ENCODE results near the gene TADA2B. TPM values are rescaled to one million over a fixed set of nuclear protein-coding genes. Genes with fewer than 3 reads are reported as not detected.
"Not testable (repeated sequence)": the region's sequence is repeated elsewhere in the genome, so short reads cannot be mapped to it uniquely, and the experiment has no call there.

TADA2B gene
- total RNA-seq, 1 donor from 2014 or later = 21.2 TPM

DNA sequence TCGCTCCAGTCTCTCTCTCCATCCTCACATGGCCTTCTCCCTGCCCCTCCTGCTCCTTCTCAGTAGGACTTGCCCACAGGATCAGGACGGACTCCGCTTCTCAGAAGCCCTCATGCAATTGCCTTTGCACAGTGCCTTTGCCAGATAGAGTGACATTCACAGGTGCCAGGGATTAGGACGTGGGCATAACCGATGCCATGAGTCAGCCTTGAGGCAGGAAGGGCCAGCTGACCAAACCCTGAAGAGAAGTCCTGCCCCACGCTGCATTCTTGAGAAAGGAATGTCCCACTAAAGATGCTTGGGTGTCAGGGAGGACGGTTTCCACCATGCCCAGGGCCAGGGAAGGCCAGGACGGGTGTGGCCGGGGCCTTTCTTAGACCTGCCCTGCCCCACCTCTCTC, 31.3 kb downstream of the TADA2B start:
- H3K36me3 Mint-ChIP-seq (ENCODE audit: insufficient read depth) = no peaks in the 10 kb centered on the region
- DNase-seq (ENCODE audit: low spot score, unreplicated experiment) = no peak
- H3K4me1 Mint-ChIP-seq (ENCODE audit: low read depth) = peaks cover 2% of the 10 kb centered on the region
- H3K9me3 Mint-ChIP-seq (ENCODE audit: low read depth) = peaks cover 4% of the 10 kb centered on the region
- TF ChIP-seq, protein P1, sequence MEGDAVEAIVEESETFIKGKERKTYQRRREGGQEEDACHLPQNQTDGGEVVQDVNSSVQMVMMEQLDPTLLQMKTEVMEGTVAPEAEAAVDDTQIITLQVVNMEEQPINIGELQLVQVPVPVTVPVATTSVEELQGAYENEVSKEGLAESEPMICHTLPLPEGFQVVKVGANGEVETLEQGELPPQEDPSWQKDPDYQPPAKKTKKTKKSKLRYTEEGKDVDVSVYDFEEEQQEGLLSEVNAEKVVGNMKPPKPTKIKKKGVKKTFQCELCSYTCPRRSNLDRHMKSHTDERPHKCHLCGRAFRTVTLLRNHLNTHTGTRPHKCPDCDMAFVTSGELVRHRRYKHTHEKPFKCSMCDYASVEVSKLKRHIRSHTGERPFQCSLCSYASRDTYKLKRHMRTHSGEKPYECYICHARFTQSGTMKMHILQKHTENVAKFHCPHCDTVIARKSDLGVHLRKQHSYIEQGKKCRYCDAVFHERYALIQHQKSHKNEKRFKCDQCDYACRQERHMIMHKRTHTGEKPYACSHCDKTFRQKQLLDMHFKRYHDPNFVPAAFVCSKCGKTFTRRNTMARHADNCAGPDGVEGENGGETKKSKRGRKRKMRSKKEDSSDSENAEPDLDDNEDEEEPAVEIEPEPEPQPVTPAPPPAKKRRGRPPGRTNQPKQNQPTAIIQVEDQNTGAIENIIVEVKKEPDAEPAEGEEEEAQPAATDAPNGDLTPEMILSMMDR (IDR thresholded peaks at IDR 0.05; ENCODE audit: unreplicated experiment) = no peak
- H3K27me3 Mint-ChIP-seq = peaks cover 17% of the 10 kb centered on the region
- H3K27ac Mint-ChIP-seq = no peak overlapping the region
- no peak overlapping the region for H3K4me3 Mint-ChIP-seq (ENCODE audit: low read depth)

DNA sequence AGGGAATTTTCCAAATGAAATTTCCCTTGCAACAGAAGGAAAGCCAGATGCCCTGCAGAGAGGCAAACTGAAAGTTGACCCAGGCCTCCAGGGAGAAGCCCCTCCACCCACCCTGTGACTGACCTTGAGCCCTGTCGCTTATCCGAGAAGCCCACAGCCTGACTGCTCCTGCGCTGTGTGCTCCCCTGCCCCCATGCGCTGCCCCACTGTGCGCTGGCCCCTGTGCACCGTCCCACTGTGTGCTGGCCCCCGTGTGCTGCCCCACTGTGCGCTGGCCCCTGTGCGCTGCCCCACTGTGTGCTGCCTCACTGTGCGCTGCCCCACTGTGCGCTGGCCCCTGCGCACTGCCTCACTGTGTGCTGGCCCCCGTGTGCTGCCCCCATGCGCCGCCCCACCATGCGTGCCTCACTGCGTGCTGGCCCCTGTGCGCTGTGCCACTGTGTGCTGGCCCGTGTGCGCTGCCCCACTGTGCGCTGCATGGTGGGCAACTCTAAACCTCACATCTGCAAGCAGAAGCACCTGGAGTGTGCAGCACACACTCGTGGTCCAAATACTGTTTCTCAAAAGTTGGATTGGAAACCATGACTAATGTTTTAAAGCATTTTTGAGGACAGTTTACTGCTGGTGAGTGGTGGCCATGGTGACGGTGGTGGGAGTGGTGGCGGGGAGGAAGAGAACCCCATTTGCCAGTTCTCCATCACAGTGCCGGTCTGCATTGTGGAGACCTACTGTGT, 33.0 kb downstream of the TADA2B start:
- Mint-ChIP-seq H3K4me3 (ENCODE audit: low read depth) (no peak overlapping the region), H3K27me3 (peaks cover 15% of the 10 kb centered on the region)

DNA sequence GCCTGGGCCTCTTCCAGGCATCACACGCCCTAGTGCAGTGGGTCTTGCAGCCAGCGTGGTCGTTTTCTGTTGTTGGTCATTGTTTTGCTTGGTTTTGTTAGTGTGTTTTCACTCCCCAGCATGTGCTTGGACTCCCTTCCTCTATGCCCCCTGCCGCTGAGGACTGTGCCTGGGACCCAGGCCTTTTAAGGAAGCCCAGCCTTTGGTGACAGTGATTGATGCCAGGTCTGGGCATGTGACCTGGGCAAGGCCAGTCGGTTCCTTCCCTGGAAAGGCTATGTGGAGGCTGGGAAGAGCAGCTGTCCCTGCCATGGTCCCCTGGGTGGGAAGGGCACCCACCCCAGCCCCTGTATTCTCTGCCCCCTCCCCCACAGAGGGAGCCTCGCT, 33.5 kb downstream of the TADA2B start:
- H3K27me3 Mint-ChIP-seq = peaks cover 15% of the 10 kb centered on the region
- no peaks in the 10 kb centered on the region for H3K36me3 Mint-ChIP-seq (ENCODE audit: insufficient read depth)
- DNase-seq (ENCODE audit: low spot score, unreplicated experiment) = no peak
- peaks cover 16% of the 10 kb centered on the region for H3K9me3 Mint-ChIP-seq (ENCODE audit: low read depth)
- TF ChIP-seq, protein P1 (IDR thresholded peaks at IDR 0.05; ENCODE audit: unreplicated experiment) = no peak
- no peak overlapping the region for H3K4me3 Mint-ChIP-seq (ENCODE audit: low read depth)
- no peak overlapping the region for H3K27ac Mint-ChIP-seq
- H3K4me1 Mint-ChIP-seq (ENCODE audit: low read depth) = no peaks in the 10 kb centered on the region

More for the DNA sequence above, 33.0 kb downstream of the TADA2B start:
- H3K27ac Mint-ChIP-seq = no peak overlapping the region
- H3K36me3 Mint-ChIP-seq (ENCODE audit: insufficient read depth) = no peaks in the 10 kb centered on the region
- H3K9me3 Mint-ChIP-seq (ENCODE audit: low read depth) = peaks cover 16% of the 10 kb centered on the region
- no peak for DNase-seq (ENCODE audit: low spot score, unreplicated experiment)
- TF ChIP-seq, protein P1 (IDR thresholded peaks at IDR 0.05; ENCODE audit: unreplicated experiment) = no peak
- no peaks in the 10 kb centered on the region for H3K4me1 Mint-ChIP-seq (ENCODE audit: low read depth)

DNA sequence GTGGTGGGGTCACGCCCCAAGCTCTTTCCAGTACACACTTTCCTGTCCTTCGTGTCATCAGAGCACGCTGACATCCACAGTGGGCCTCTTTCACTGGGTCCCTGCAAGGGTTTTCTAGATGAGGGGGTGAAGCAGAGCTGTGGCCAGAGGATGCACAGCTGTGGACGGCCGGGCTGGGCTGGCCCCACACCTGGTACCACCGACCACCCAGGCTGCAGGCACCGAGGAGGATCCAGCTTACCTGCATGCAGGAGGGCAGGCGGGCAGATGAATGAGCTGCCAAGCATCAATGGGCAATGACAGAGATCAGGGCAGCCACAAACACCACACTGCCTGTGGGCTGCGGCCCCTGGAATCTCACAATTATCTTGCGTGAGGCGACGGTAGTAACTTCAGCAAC, 34.2 kb downstream of the TADA2B start:
- DNase-seq (ENCODE audit: low spot score, unreplicated experiment) = no peak
- TF ChIP-seq, protein P1 (IDR thresholded peaks at IDR 0.05; ENCODE audit: unreplicated experiment) = no peak
- H3K27me3 Mint-ChIP-seq = peaks cover 15% of the 10 kb centered on the region

DNA sequence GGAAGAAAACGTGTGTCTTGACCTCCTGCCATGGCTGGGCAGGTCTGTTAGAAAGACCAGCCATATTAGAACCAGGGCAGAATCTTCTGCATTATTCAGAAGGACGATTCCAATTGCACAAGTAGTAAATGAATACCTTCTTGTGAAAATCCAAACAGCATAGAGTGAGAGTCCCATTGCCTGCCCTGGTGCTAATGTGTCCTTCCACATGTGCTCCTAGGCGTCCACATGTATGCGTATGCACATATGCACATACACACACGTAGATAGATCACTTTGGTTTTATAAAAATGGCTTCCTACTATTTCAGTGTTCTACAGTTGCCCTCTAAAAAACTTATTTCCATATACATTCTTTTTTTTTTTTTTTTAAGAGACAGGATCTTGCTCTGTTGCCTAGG, 34.9 kb downstream of the TADA2B start:
- H3K4me3 Mint-ChIP-seq (ENCODE audit: low read depth) = no peak overlapping the region
- peaks cover 16% of the 10 kb centered on the region for H3K9me3 Mint-ChIP-seq (ENCODE audit: low read depth)
- no peaks in the 10 kb centered on the region for H3K36me3 Mint-ChIP-seq (ENCODE audit: insufficient read depth)
- DNase-seq (ENCODE audit: low spot score, unreplicated experiment) = no peak
- H3K27ac Mint-ChIP-seq = no peak overlapping the region
- no peaks in the 10 kb centered on the region for H3K4me1 Mint-ChIP-seq (ENCODE audit: low read depth)
- peaks cover 16% of the 10 kb centered on the region for H3K27me3 Mint-ChIP-seq
- TF ChIP-seq, protein P1 (IDR thresholded peaks at IDR 0.05; ENCODE audit: unreplicated experiment) = no peak

More for the DNA sequence above, 34.2 kb downstream of the TADA2B start:
- Mint-ChIP-seq H3K4me1 (ENCODE audit: low read depth) (no peaks in the 10 kb centered on the region), H3K36me3 (ENCODE audit: insufficient read depth) (no peaks in the 10 kb centered on the region), H3K27ac (no peak overlapping the region), H3K9me3 (ENCODE audit: low read depth) (peaks cover 16% of the 10 kb centered on the region), H3K4me3 (ENCODE audit: low read depth) (no peak overlapping the region)

DNA sequence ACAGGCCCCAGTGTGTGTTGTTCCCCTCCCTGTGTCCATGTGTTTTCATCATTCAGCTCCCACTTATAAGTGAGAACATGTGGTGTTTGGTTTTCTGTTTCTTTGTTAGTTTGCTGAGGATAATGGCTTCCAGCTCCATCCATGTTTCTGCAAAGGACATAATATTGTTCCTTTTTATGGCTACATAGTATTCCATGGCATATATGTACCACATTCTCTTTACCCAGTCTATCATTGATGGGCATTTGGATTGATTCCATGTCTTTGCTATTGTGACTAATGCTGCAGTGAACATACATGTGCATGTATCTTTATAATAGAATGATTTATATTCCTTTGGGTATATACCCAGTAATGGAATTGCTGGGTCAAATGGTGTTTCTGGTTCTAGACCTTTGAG, 36.3 kb downstream of the TADA2B start:
- H3K9me3 Mint-ChIP-seq (ENCODE audit: low read depth) = peaks cover 16% of the 10 kb centered on the region
- peaks cover 25% of the 10 kb centered on the region for H3K27me3 Mint-ChIP-seq
- DNase-seq (ENCODE audit: low spot score, unreplicated experiment); H3K4me3 Mint-ChIP-seq (ENCODE audit: low read depth); H3K4me1 Mint-ChIP-seq (ENCODE audit: low read depth); H3K36me3 Mint-ChIP-seq (ENCODE audit: insufficient read depth); H3K27ac Mint-ChIP-seq: not testable (repeated sequence)

DNA sequence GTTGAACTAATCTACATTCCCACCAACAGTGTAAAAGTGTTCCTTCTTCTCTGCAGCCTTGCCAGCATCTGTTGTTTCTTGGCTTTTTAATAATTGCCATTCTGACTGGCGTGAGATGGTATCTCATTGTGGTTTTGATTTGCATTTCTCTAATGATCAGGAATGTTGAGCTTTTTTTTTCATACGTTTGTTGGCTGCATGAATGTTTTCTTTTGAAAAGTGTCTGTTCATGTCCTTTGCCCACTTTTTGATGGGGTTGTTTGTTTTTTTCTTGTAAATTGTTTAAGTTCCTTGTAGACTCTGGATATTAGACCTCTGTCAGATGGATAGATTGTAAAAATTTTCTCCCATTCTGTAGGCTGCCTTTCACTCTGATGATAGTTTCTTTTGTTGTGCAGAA, 36.7 kb downstream of the TADA2B start:
- H3K4me1 Mint-ChIP-seq (ENCODE audit: low read depth); H3K27ac Mint-ChIP-seq; H3K36me3 Mint-ChIP-seq (ENCODE audit: insufficient read depth); H3K4me3 Mint-ChIP-seq (ENCODE audit: low read depth); DNase-seq (ENCODE audit: low spot score, unreplicated experiment): not testable (repeated sequence)
- peaks cover 28% of the 10 kb centered on the region for H3K27me3 Mint-ChIP-seq
- peaks cover 16% of the 10 kb centered on the region for H3K9me3 Mint-ChIP-seq (ENCODE audit: low read depth)
